ENCODE data around the gene PCDH20. TPM values are rescaled to one million over a fixed set of nuclear protein-coding genes. Genes with fewer than 3 reads are reported as not detected.

Gene PCDH20
- not detected in 2 replicates for total RNA-seq (2014; rRNA removed; shearing (Covaris generic); ENCODE audit: low replicate concordance)

- no peak within 1 kb of the TSS for H3K4me2 ChIP-seq (ENCODE audit: low read depth, low read length, poor library complexity, severe bottlenecking)
Observed at GRCh38 chr13:61415749-61416148, at the start of gene PCDH20. Gene PCDH20 (minus strand): TSS chr13:61415849. CDS start chr13:61415158, 691 bp downstream.

GRCh38 chr13:61463024-61463423, 47.4 kb upstream of the PCDH20 start:
- Histone ChIP-seq H3K27ac (ENCODE audit: low read length) (no peak overlapping the region), H2AFZ (ENCODE audit: low read length) (no peak overlapping the region), H3K27me3 (ENCODE audit: low read length) (no peaks in the 10 kb centered on the region), H3K9me3 (ENCODE audit: low read length) (no peaks in the 10 kb centered on the region), H3K36me3 (ENCODE audit: insufficient read depth, low read length) (no peaks in the 10 kb centered on the region), H3K79me2 (ENCODE audit: low read length) (no peaks in the 10 kb centered on the region), H3K4me1 (ENCODE audit: low read length) (no peaks in the 10 kb centered on the region), H3K4me2 (ENCODE audit: low read depth, low read length, poor library complexity, severe bottlenecking) (no peak overlapping the region), H3K9me2 (replicated peaks; ENCODE audit: insufficient read depth, low read length) (no peaks in the 10 kb centered on the region), H4K20me1 (ENCODE audit: insufficient read depth, low read depth, low read length) (no peaks in the 10 kb centered on the region), H3K4me3 (ENCODE audit: low read length) (no peak overlapping the region), H3K9ac (ENCODE audit: low read length) (no peak overlapping the region)
- no peak for DNase-seq

More at GRCh38 chr13:61415749-61416148, at the start of gene PCDH20:
- H3K9ac ChIP-seq (ENCODE audit: low read length): no peak within 1 kb of the TSS
- H3K36me3 ChIP-seq (ENCODE audit: insufficient read depth, low read length): no peaks in the 10 kb centered on the region
- H3K9me2 ChIP-seq (replicated peaks; ENCODE audit: insufficient read depth, low read length): no peaks in the 10 kb centered on the region
- H4K20me1 ChIP-seq (ENCODE audit: insufficient read depth, low read depth, low read length): no peaks in the 10 kb centered on the region
- DNase-seq: no peak
- H3K4me1 ChIP-seq (ENCODE audit: low read length): no peaks in the 10 kb centered on the region
- H3K79me2 ChIP-seq (ENCODE audit: low read length): no peaks in the 10 kb centered on the region
- no peaks in the 10 kb centered on the region for H3K9me3 ChIP-seq (ENCODE audit: low read length)
- no peak within 1 kb of the TSS for H3K4me3 ChIP-seq (ENCODE audit: low read length)
- H3K27ac ChIP-seq (ENCODE audit: low read length): no peak within 1 kb of the TSS
- no peak within 1 kb of the TSS for H2AFZ ChIP-seq (ENCODE audit: low read length)
- H3K27me3 ChIP-seq (ENCODE audit: low read length): no peaks in the 10 kb centered on the region

- Histone ChIP-seq H3K4me3 (ENCODE audit: low read length) (no peak overlapping the region), H3K27ac (ENCODE audit: low read length) (no peak overlapping the region), H3K27me3 (ENCODE audit: low read length) (no peaks in the 10 kb centered on the region), H3K9me2 (replicated peaks; ENCODE audit: insufficient read depth, low read length) (no peaks in the 10 kb centered on the region), H3K79me2 (ENCODE audit: low read length) (no peaks in the 10 kb centered on the region), H3K4me2 (ENCODE audit: low read depth, low read length, poor library complexity, severe bottlenecking) (no peak overlapping the region), H3K9me3 (ENCODE audit: low read length) (no peaks in the 10 kb centered on the region), H3K4me1 (ENCODE audit: low read length) (no peaks in the 10 kb centered on the region), H3K36me3 (ENCODE audit: insufficient read depth, low read length) (no peaks in the 10 kb centered on the region), H2AFZ (ENCODE audit: low read length) (no peak overlapping the region), H3K9ac (ENCODE audit: low read length) (no peak overlapping the region), H4K20me1 (ENCODE audit: insufficient read depth, low read depth, low read length) (no peaks in the 10 kb centered on the region)
- DNase-seq: no peak
Observed at GRCh38 chr13:61453121-61453520, 37.5 kb upstream of the PCDH20 start.

GRCh38 chr13:61432029-61432428, 16.4 kb upstream of the PCDH20 start:
- H3K4me2 ChIP-seq (ENCODE audit: low read depth, low read length, poor library complexity, severe bottlenecking): no peak overlapping the region
- H3K9ac ChIP-seq (ENCODE audit: low read length): no peak overlapping the region
- no peaks in the 10 kb centered on the region for H3K79me2 ChIP-seq (ENCODE audit: low read length)
- H3K27me3 ChIP-seq (ENCODE audit: low read length): no peaks in the 10 kb centered on the region
- no peaks in the 10 kb centered on the region for H3K9me2 ChIP-seq (replicated peaks; ENCODE audit: insufficient read depth, low read length)
- H4K20me1 ChIP-seq (ENCODE audit: insufficient read depth, low read depth, low read length): no peaks in the 10 kb centered on the region
- H2AFZ ChIP-seq (ENCODE audit: low read length): no peak overlapping the region
- no peak overlapping the region for H3K27ac ChIP-seq (ENCODE audit: low read length)
- no peak for DNase-seq
- H3K36me3 ChIP-seq (ENCODE audit: insufficient read depth, low read length): no peaks in the 10 kb centered on the region
- H3K4me3 ChIP-seq (ENCODE audit: low read length): no peak overlapping the region
- H3K4me1 ChIP-seq (ENCODE audit: low read length): no peaks in the 10 kb centered on the region
- no peaks in the 10 kb centered on the region for H3K9me3 ChIP-seq (ENCODE audit: low read length)

- Histone ChIP-seq H3K4me1 (ENCODE audit: low read length) (no peaks in the 10 kb centered on the region), H3K27me3 (ENCODE audit: low read length) (no peaks in the 10 kb centered on the region), H3K4me3 (ENCODE audit: low read length) (no peak overlapping the region), H3K27ac (ENCODE audit: low read length) (no peak overlapping the region), H3K4me2 (ENCODE audit: low read depth, low read length, poor library complexity, severe bottlenecking) (no peak overlapping the region), H3K9me3 (ENCODE audit: low read length) (no peaks in the 10 kb centered on the region), H3K9ac (ENCODE audit: low read length) (no peak overlapping the region), H3K79me2 (ENCODE audit: low read length) (no peaks in the 10 kb centered on the region), H3K36me3 (ENCODE audit: insufficient read depth, low read length) (no peaks in the 10 kb centered on the region), H4K20me1 (ENCODE audit: insufficient read depth, low read depth, low read length) (no peaks in the 10 kb centered on the region), H3K9me2 (replicated peaks; ENCODE audit: insufficient read depth, low read length) (no peaks in the 10 kb centered on the region), H2AFZ (ENCODE audit: low read length) (no peak overlapping the region)
- DNase-seq: no peak
Observed at GRCh38 chr13:61423915-61424314, 8.3 kb upstream of the PCDH20 start.

GRCh38 chr13:61417086-61417570, 1.5 kb upstream of the PCDH20 start:
- Histone ChIP-seq H3K4me3 (ENCODE audit: low read length) (no peak overlapping the region), H3K9ac (ENCODE audit: low read length) (no peak overlapping the region), H2AFZ (ENCODE audit: low read length) (no peak overlapping the region), H3K9me2 (replicated peaks; ENCODE audit: insufficient read depth, low read length) (no peaks in the 10 kb centered on the region), H3K27me3 (ENCODE audit: low read length) (no peaks in the 10 kb centered on the region), H4K20me1 (ENCODE audit: insufficient read depth, low read depth, low read length) (no peaks in the 10 kb centered on the region), H3K79me2 (ENCODE audit: low read length) (no peaks in the 10 kb centered on the region), H3K4me1 (ENCODE audit: low read length) (no peaks in the 10 kb centered on the region), H3K27ac (ENCODE audit: low read length) (no peak overlapping the region), H3K9me3 (ENCODE audit: low read length) (no peaks in the 10 kb centered on the region), H3K4me2 (ENCODE audit: low read depth, low read length, poor library complexity, severe bottlenecking) (no peak overlapping the region), H3K36me3 (ENCODE audit: insufficient read depth, low read length) (no peaks in the 10 kb centered on the region)
- no peak for DNase-seq

GRCh38 chr13:61415058-61415721, 459 bp downstream of the PCDH20 start:
- Histone ChIP-seq H2AFZ (ENCODE audit: low read length) (no peak overlapping the region), H3K4me2 (ENCODE audit: low read depth, low read length, poor library complexity, severe bottlenecking) (no peak overlapping the region)

GRCh38 chr13:61414686-61415057, 977 bp downstream of the PCDH20 start:
- Histone ChIP-seq H3K27ac (ENCODE audit: low read length) (no peak overlapping the region), H3K9me3 (ENCODE audit: low read length) (no peaks in the 10 kb centered on the region), H3K4me3 (ENCODE audit: low read length) (no peak overlapping the region), H3K9me2 (replicated peaks; ENCODE audit: insufficient read depth, low read length) (no peaks in the 10 kb centered on the region), H3K79me2 (ENCODE audit: low read length) (no peaks in the 10 kb centered on the region), H4K20me1 (ENCODE audit: insufficient read depth, low read depth, low read length) (no peaks in the 10 kb centered on the region), H2AFZ (ENCODE audit: low read length) (no peak overlapping the region), H3K4me2 (ENCODE audit: low read depth, low read length, poor library complexity, severe bottlenecking) (no peak overlapping the region), H3K36me3 (ENCODE audit: insufficient read depth, low read length) (no peaks in the 10 kb centered on the region), H3K9ac (ENCODE audit: low read length) (no peak overlapping the region), H3K4me1 (ENCODE audit: low read length) (no peaks in the 10 kb centered on the region), H3K27me3 (ENCODE audit: low read length) (no peaks in the 10 kb centered on the region)
- no peak for DNase-seq

More at GRCh38 chr13:61415058-61415721, 459 bp downstream of the PCDH20 start:
- Histone ChIP-seq H3K9me2 (replicated peaks; ENCODE audit: insufficient read depth, low read length) (no peaks in the 10 kb centered on the region), H3K27me3 (ENCODE audit: low read length) (no peaks in the 10 kb centered on the region), H3K4me3 (ENCODE audit: low read length) (no peak overlapping the region), H3K9me3 (ENCODE audit: low read length) (no peaks in the 10 kb centered on the region), H3K4me1 (ENCODE audit: low read length) (no peaks in the 10 kb centered on the region), H3K27ac (ENCODE audit: low read length) (no peak overlapping the region), H4K20me1 (ENCODE audit: insufficient read depth, low read depth, low read length) (no peaks in the 10 kb centered on the region), H3K9ac (ENCODE audit: low read length) (no peak overlapping the region), H3K79me2 (ENCODE audit: low read length) (no peaks in the 10 kb centered on the region), H3K36me3 (ENCODE audit: insufficient read depth, low read length) (no peaks in the 10 kb centered on the region)
- no peak for DNase-seq
